Left lung (tissue), 10 donors: Measurements from ENCODE around the gene FHIT. TPM values are rescaled to one million over a fixed set of nuclear protein-coding genes. Genes with fewer than 3 reads are reported as not detected.
A peak's percentile ranks its signal among the peaks of the same experiment; 100 is the strongest.

Experiments
- ATAC-seq: fragments of 200-7000 bp; cut with Tn5 transposase; one replicate; pipeline ENCODE4 v1.9.1; 2020; ENCODE audit warnings: moderate library complexity
- DNase-seq, 4 donors: peaks; one replicate each; pipeline ENCODE4 v3.0.0-alpha.2; 2013 to 2020
- H3K27ac ChIP-seq, 2 donors: fragments of 200-600 bp; sonication (generic) in 1 of 2; one replicate each; pipeline versions ENCODE4 v1.5.0 to v1.8.0; 2020 to 2021
- H3K27me3 ChIP-seq, 2 donors: fragments of 200-600 bp; sonication (generic) in 1 of 2; one replicate each; pipeline versions ENCODE4 v1.5.0 to v1.8.0; 2020 to 2021
- H3K36me3 ChIP-seq, 2 donors: fragments of 200-600 bp; sonication (generic) in 1 of 2; one replicate each; pipeline versions ENCODE4 v1.5.0 to v1.8.0; 2020 to 2021
- H3K4me1 ChIP-seq, 2 donors: fragments of 200-600 bp; one replicate each; pipeline ENCODE4 v1.8.0; 2021
- H3K4me3 ChIP-seq, 2 donors: fragments of 200-600 bp; sonication (generic) in 1 of 2; one replicate each; pipeline versions ENCODE4 v1.5.0 to v1.8.0; 2020 to 2021; ENCODE audit warnings: mild to moderate bottlenecking in 1 of 2
- H3K9me3 ChIP-seq, 2 donors: fragments of 200-600 bp; sonication (generic) in 1 of 2; one replicate each; pipeline versions ENCODE4 v1.5.0 to v1.8.0; 2020 to 2021
- intact Hi-C, 2 donors: fragments of 100-400 bp; cut with DNase I; formaldehyde crosslinking; loops; one replicate each; pipeline versions ENCODE4 v1.11.2 to v1.14.2; 2022
- polyA plus RNA-seq, 6 donors: library from polyadenylated mRNA; unstranded; fragments of 120-200 nt; gene quantifications; one replicate each; pipeline ENCODE4 v1.2.1, GENCODE V29; 2013; ENCODE audit not compliant: insufficient read length in 6 of 6
- total RNA-seq, 2 donors: library from RNA; stranded (reverse); fragmentation: NEBNext Ultra II Directional; extraction: Animal tissue kit (Norgen Biotek cat#: 25700); gene quantifications; one replicate each; pipeline ENCODE4 v1.2.1, GENCODE V29; 2021
- TF ChIP-seq, protein P1 (sequence below), 2 donors: fragments of 200-600 bp; sonication (generic) in 1 of 2; IDR thresholded peaks; one replicate each; pipeline versions ENCODE4 v1.5.0 to v1.8.0; 2021; ENCODE audit warnings: antibody characterized with exemption in 2 of 2
- donor health status: DM: no; HTN: yes; CAD: no.
- donor health status: DM: no; HTN: no; CAD: no.

The FHIT gene
- total and polyA plus RNA-seq, 8 donors: 8.5 to 16.3 (median 9.7) TPM

DNA sequence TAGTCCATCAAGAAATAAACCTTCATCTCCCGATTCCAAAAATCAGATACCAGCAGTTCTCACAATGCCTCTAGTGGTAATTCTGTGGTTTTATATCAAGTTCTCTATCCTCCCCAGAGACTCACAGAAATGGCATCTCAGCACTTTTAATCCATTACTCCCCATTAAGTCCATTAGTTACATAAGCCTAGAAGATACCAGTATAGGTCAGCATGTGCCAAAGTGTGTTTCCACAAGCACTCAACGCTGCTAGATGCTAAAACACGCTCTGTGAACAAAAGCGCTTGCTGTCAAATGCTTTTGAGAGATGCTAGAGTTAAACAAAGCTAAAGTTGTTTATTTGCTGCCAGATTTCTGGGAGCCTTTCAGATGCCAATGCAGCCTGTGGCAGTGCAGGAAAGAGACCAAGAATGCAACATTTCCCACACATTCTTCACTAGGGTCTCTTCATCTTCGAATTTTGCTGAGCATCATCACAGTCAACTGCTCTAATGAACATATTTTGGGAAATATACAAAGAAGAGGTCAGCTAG lies 1282.7 kb downstream of the FHIT start:
- Histone ChIP-seq H3K9me3 (no peaks in the 10 kb centered on the region), H3K36me3 (no peaks in the 10 kb centered on the region), H3K27ac (no peak overlapping the region), H3K4me1 (no peaks in the 10 kb centered on the region), H3K4me3 (no peak overlapping the region), H3K27me3 (no peaks in the 10 kb centered on the region)
- TF ChIP-seq, protein P1, sequence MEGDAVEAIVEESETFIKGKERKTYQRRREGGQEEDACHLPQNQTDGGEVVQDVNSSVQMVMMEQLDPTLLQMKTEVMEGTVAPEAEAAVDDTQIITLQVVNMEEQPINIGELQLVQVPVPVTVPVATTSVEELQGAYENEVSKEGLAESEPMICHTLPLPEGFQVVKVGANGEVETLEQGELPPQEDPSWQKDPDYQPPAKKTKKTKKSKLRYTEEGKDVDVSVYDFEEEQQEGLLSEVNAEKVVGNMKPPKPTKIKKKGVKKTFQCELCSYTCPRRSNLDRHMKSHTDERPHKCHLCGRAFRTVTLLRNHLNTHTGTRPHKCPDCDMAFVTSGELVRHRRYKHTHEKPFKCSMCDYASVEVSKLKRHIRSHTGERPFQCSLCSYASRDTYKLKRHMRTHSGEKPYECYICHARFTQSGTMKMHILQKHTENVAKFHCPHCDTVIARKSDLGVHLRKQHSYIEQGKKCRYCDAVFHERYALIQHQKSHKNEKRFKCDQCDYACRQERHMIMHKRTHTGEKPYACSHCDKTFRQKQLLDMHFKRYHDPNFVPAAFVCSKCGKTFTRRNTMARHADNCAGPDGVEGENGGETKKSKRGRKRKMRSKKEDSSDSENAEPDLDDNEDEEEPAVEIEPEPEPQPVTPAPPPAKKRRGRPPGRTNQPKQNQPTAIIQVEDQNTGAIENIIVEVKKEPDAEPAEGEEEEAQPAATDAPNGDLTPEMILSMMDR (IDR thresholded peaks at IDR 0.05): no peak
- ATAC-seq (no peak), DNase-seq (no peak)
- intact Hi-C loops: no loop called here

- H3K4me1 ChIP-seq: no peaks in the 10 kb centered on the region
- no peak overlapping the region for H3K27ac ChIP-seq
- no peaks in the 10 kb centered on the region for H3K9me3 ChIP-seq
- ATAC-seq: no peak
- H3K27me3 ChIP-seq: no peaks in the 10 kb centered on the region
- TF ChIP-seq, protein P1 (IDR thresholded peaks at IDR 0.05): no peak
- H3K36me3 ChIP-seq: no peaks in the 10 kb centered on the region
- intact Hi-C loops: no loop called here
- peak in 2 of 4 donors; percentile 59 to 63 for DNase-seq
- no peak overlapping the region for H3K4me3 ChIP-seq
Measured at GRCh38 chr3:59963676-59964075, 1287.6 kb downstream of the FHIT start.

DNA sequence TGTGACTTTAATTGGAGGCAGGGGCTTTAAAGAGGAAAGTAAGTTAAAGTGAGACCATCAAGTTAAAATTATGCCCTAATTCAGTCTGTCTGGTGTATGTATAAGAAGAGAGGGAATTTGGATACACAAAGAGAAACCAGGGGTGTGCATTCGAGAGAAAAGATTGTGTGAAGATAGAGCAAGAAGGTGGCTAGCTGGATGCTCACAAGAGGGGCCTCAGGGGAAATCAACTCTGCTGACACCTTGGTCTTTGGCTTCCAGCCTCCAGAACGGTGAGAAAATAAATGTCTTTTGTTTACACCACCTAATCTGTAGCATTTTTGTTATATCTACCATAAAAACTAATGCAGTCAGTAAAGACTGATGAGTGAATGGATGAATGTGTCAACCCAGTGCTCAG lies 1294.1 kb downstream of the FHIT start:
- Histone ChIP-seq H3K9me3 (no peaks in the 10 kb centered on the region), H3K4me1 (no peaks in the 10 kb centered on the region), H3K36me3 (no peaks in the 10 kb centered on the region), H3K27ac (no peak overlapping the region), H3K27me3 (no peaks in the 10 kb centered on the region), H3K4me3 (no peak overlapping the region)
- TF ChIP-seq, protein P1 (IDR thresholded peaks at IDR 0.05): no peak
- intact Hi-C loops: no loop called here
- DNase-seq: no peak
- ATAC-seq: no peak

- no peaks in the 10 kb centered on the region for H3K27me3 ChIP-seq
- H3K27ac ChIP-seq: no peak overlapping the region
- no peak overlapping the region for H3K4me3 ChIP-seq
- no peaks in the 10 kb centered on the region for H3K36me3 ChIP-seq
- no peaks in the 10 kb centered on the region for H3K4me1 ChIP-seq
- no peak for ATAC-seq
- intact Hi-C loops: no loop called here
- no peak for DNase-seq
- TF ChIP-seq, protein P1 (IDR thresholded peaks at IDR 0.05): no peak
- no peaks in the 10 kb centered on the region for H3K9me3 ChIP-seq
Measured at GRCh38 chr3:59953104-59953503, 1298.1 kb downstream of the FHIT start.

- no peak overlapping the region for H3K27ac ChIP-seq
- intact Hi-C loops: no loop called here
- no peaks in the 10 kb centered on the region for H3K9me3 ChIP-seq
Measured at GRCh38 chr3:59949311-59949710, 1301.9 kb downstream of the FHIT start.

More at GRCh38 chr3:59949311-59949710, 1301.9 kb downstream of the FHIT start:
- TF ChIP-seq, protein P1 (IDR thresholded peaks at IDR 0.05): no peak
- H3K4me3 ChIP-seq: no peak overlapping the region
- H3K36me3 ChIP-seq: no peaks in the 10 kb centered on the region
- DNase-seq (no peak), ATAC-seq (no peak)
- H3K27me3 ChIP-seq: no peaks in the 10 kb centered on the region
- H3K4me1 ChIP-seq: no peaks in the 10 kb centered on the region
